Head of caudate nucleus (tissue), 42 donors: ENCODE results near the gene RPL12.
"Not testable (repeated sequence)": the region's sequence is repeated elsewhere in the genome, so short reads cannot be mapped to it uniquely, and the experiment has no call there.

Source experiments
- DNase-seq, 42 donors: peaks; one replicate each; pipeline versions ENCODE4 v3.0.0 to v3.0.0-alpha.2; 2020 to 2021; ENCODE audit warnings: mixed read lengths in 7 of 42
- intact Hi-C: fragments of 100-400 bp; cut with DNase I; formaldehyde crosslinking; loops from one replicate; pipeline ENCODE4 v1.15.0; 2022

RPL12 gene

GRCh38 chr9:127474592-127474991 is 23.4 kb upstream of the RPL12 start:
- intact Hi-C loops = no loop called here
- no peak for DNase-seq

- DNase-seq = no peak
- intact Hi-C loops = no loop called here
Observed at GRCh38 chr9:127473932-127474331, 22.7 kb upstream of the RPL12 start.

DNA sequence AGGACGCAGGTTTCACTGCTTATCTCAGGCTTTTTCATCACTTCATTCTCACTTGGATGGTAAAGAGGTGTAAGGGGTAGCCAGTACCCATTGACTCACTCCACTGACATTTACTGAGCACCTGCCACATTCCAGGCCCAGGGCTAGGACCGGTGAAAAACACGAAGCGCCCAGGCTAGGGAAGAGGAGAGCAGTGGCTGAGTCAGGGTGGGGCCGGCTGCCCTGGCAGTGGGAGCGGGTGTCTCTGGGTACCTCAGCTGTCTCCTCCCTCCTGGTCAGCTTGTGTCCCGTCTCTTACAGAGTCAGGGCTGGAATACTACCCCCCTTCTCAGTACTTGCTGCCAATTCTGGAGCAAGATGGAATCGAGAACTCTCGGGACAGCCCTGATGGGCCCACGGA is 22.3 kb upstream of the RPL12 start:
- no peak for DNase-seq
- intact Hi-C loops = no loop called here

GRCh38 chr9:127470662-127471061 is 19.5 kb upstream of the RPL12 start:
- intact Hi-C loops = no loop called here
- DNase-seq = no peak

- DNase-seq = no peak
- intact Hi-C loops = no loop called here
Observed at GRCh38 chr9:127467621-127468020, 16.4 kb upstream of the RPL12 start.

DNA sequence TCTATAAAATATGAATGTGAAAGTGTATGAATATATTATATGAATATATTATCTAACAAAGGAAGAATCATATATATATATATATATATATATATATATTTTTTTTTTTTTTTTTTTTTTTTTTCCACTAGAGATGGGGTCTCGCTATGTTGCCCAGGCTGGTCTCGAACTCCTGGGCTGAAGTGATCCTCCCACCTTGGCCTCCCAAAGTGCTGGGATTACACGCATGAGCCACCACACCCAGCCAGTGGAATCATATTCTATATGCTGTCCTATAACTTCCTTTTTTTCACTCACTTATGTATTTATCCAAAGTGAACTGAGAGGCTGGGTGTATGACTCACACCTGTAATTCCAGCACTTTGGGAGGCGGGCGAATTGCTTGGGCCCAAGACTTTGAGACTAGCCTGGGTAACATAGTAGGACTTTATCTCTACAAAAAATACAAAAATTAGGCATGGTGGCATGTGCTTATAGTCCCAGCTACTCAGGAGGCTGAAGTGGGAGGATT is 15.3 kb upstream of the RPL12 start:
- intact Hi-C loops, DNase-seq: not testable (repeated sequence)

- no peak for DNase-seq
- intact Hi-C loops = no loop called here
Observed at GRCh38 chr9:127463911-127464310, 12.7 kb upstream of the RPL12 start.

- intact Hi-C loops = no loop called here
- DNase-seq = no peak
Observed at GRCh38 chr9:127463382-127463781, 12.2 kb upstream of the RPL12 start.

- peak in 5 of 42 donors; percentile 15 to 39 (median 25) for DNase-seq
- intact Hi-C loops = no loop called here
Observed at GRCh38 chr9:127458921-127459320, 7.7 kb upstream of the RPL12 start.

DNA sequence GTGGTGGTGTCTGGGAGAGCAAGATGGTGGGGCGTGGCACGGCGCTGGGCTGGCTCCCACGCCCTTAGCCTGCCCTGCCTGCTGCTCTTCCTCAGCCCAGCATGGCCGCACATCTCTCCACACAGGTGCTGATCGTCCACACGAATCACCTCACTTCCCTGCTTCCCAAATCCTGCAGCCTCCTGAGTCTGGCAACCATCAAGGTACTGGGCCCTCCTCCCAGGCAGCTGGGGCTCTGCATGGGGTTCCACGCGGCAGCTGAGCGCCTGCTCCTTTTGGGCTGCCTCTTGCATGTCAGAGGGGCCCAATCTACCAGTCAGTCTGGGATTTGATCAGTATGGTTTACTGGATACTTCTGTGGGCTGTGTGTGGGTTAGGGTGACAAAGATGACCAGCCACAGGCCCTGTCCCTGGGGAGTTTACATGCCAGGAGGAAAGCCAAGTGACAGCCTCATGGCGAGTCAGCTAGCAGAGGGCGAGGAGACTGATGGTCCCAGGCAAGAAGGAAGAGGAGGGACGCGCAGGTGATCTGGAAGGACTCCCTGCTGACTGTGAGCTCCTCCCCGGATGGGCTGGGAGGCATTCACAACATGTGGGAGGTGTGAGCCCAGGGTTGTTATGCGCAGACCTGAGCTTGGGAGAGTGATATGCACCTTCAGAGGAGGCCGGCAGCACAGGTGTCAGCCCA is 6.1 kb upstream of the RPL12 start:
- no peak for DNase-seq
- intact Hi-C loops = no loop called here

DNA sequence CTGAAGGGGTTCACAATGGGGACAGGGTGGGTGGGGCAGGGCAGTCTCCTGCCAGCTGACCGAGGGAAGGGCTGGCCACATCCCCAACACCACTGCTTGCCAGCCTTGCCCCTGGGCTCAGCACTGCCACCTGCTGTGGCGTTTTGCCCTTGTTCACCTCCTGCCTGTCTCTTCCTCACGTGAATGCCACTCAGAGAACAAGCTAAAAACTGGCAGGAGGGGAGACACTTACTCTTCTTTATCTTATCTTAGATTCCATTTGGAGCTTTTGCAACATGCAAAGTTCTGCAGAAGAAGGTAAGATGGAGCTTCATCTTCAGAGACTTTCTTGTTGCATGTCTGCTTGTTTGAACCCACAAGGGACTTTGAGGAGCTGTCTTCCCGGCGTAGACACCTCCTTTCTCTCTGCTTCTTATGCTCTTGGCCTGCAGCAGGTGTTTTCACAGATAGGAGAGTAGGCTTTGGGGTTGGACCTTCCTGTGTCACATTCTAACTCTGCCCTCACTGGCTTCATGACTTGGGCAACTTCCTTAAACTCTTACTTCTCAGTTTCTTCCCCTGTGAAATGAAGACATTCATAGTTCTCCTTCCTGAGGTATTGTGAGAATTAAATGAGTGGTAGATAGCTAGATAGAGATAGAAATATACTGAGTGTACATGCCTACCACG is 4.3 kb upstream of the RPL12 start:
- peak in 23 of 42 donors; percentile 11 to 52 (median 26) for DNase-seq
- intact Hi-C loops = no loop called here

GRCh38 chr9:127452691-127453090 is 1.5 kb upstream of the RPL12 start:
- DNase-seq = peak in 1 of 42 donors; percentile 8
- intact Hi-C loops = no loop called here

GRCh38 chr9:127451858-127452656 is 851 bp upstream of the RPL12 start:
- DNase-seq = peak; percentile 9 to 69 (median 44)
- intact Hi-C loops = loop anchor here (2.0 kb wide), 1 partner anchor 27 kb away; the partner anchor contains the start of gene ZNF79

GRCh38 chr9:127451608-127451857 is 327 bp upstream of the RPL12 start:
- no peak for DNase-seq
- intact Hi-C loops = loop anchor here (2.0 kb wide), 1 partner anchor 27 kb away; the partner anchor contains the start of gene ZNF79

GRCh38 chr9:127450243-127450760 is 904 bp downstream of the RPL12 start:
- intact Hi-C loops = loop anchor here (2.0 kb wide), 1 partner anchor 26 kb away; the partner anchor contains the start of gene ZNF79
- peak in 2 of 42 donors; percentile 9 to 11 for DNase-seq

DNA sequence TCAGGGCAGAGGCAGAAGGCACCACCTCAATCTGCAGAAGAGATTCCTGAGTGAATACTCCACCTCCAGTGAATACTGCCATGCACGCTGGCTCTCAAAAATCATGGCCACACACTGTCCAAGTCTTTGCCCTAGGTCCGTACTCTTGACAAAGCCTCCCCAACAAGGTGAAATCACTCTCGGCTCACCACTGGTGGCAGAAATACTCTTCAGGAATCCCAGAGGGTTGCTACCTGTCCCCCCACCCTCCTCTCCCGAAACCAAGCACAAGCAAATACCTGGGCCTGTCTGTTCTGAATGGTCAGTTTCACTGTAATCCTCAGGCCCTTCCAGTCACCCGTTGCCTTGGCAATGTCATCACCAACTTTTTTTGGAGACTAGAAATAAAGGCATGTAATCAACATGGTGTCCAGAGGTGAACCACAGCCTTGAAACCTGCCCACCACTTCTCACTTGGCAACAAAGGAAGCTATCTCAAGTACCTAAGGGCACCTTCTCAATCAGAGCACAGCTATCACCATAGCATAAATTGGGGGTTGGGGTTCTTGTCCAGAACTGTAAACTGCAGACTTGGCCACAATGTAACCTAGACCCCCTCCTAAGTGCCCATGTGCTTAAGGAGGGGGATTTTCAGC is 1.8 kb downstream of the RPL12 start:
- no peak for DNase-seq
- intact Hi-C loops = no loop called here

- DNase-seq = no peak
- intact Hi-C loops = no loop called here
Observed at GRCh38 chr9:127448112-127448805, 2.9 kb downstream of the RPL12 start.

GRCh38 chr9:127447416-127448111 is 3.6 kb downstream of the RPL12 start:
- DNase-seq = no peak
- intact Hi-C loops = no loop called here
